GM23338 (cell line): ENCODE data around the gene USP3. TPM values are rescaled to one million over a fixed set of nuclear protein-coding genes. Genes with fewer than 3 reads are reported as not detected.

ENCODE experiments used
- ATAC-seq: fragments of 200-7000 bp; cut with Tn5 transposase; 3 replicates; pipeline ENCODE4 v1.9.1; 2020
- DNase-seq: peaks from one replicate; pipeline ENCODE4 v3.0.0-alpha.2; 2015; ENCODE audit warnings: low spot score
- H2AFZ ChIP-seq: fragments of 200-600 bp; sonication (generic); 2 replicates; pipeline ENCODE4 v1.8.0; 2016; ENCODE audit warnings: antibody characterized with exemption, mild to moderate bottlenecking, moderate library complexity
- H3F3A ChIP-seq: fragments of 200-600 bp; sonication (generic); replicated peaks from 2 replicates; pipeline ENCODE4 v1.8.0; 2017; ENCODE audit warnings: antibody characterized with exemption, mixed run types, low read depth
- H3K27ac ChIP-seq: fragments of 200-600 bp; sonication (generic); 2 replicates; pipeline ENCODE4 v1.6.1; 2016; ENCODE audit warnings: low read depth
- H3K27me3 ChIP-seq: fragments of 200-600 bp; sonication (generic); 2 replicates; pipeline ENCODE4 v1.8.0; 2016; ENCODE audit warnings: mild to moderate bottlenecking, mixed run types, moderate library complexity; ENCODE audit not compliant: insufficient read depth
- H3K36me3 ChIP-seq: fragments of 200-600 bp; sonication (generic); 2 replicates; pipeline ENCODE4 v1.8.0; 2016; ENCODE audit warnings: mild to moderate bottlenecking; ENCODE audit not compliant: insufficient read depth
- H3K4me1 ChIP-seq: fragments of 200-600 bp; sonication (generic); 2 replicates; pipeline ENCODE4 v1.8.0; 2016; ENCODE audit warnings: mild to moderate bottlenecking, moderate library complexity; ENCODE audit not compliant: insufficient read depth
- H3K4me2 ChIP-seq: fragments of 200-600 bp; sonication (generic); 2 replicates; pipeline ENCODE4 v1.7.1; 2017; ENCODE audit warnings: mixed run types
- H3K4me3 ChIP-seq: fragments of 200-600 bp; sonication (generic); 2 replicates; pipeline ENCODE4 v1.6.1; 2016; ENCODE audit warnings: mixed run types
- H3K79me2 ChIP-seq: fragments of 200-600 bp; sonication (generic); replicated peaks from 2 replicates; pipeline ENCODE4 v1.8.0; 2017; ENCODE audit warnings: mild to moderate bottlenecking; ENCODE audit not compliant: insufficient read depth
- H3K9me2 ChIP-seq: fragments of 200-600 bp; sonication (generic); 2 replicates; pipeline ENCODE4 v1.8.0; 2017; ENCODE audit not compliant: insufficient read depth
- H4K20me1 ChIP-seq: fragments of 200-600 bp; sonication (generic); replicated peaks from 2 replicates; pipeline ENCODE4 v1.8.0; 2017; ENCODE audit warnings: mild to moderate bottlenecking; ENCODE audit not compliant: insufficient read depth
- H3K27ac Mint-ChIP-seq: 2 replicates; pipeline ENCODE4 v1.8.0; 2020; ENCODE audit warnings: inconsistent platforms, mild to moderate bottlenecking, moderate library complexity, mixed read lengths
- H3K27me3 Mint-ChIP-seq: 3 replicates; pipeline ENCODE4 v1.8.0; 2022; ENCODE audit warnings: low read depth, mild to moderate bottlenecking, moderate library complexity, mixed read lengths, inconsistent platforms; ENCODE audit not compliant: insufficient read depth, poor library complexity
- H3K36me3 Mint-ChIP-seq: 3 replicates; pipeline ENCODE4 v1.8.0; 2021; ENCODE audit warnings: low read depth, mild to moderate bottlenecking, inconsistent platforms, moderate library complexity, mixed read lengths
- H3K4me1 Mint-ChIP-seq: 3 replicates; pipeline ENCODE4 v1.8.0; 2020; ENCODE audit warnings: mild to moderate bottlenecking, inconsistent platforms, mixed read lengths
- H3K4me3 Mint-ChIP-seq: 3 replicates; pipeline ENCODE4 v1.8.0; 2021; ENCODE audit warnings: moderate library complexity, mild to moderate bottlenecking, inconsistent platforms, mixed read lengths
- H3K9me3 Mint-ChIP-seq: 3 replicates; pipeline ENCODE4 v1.8.0; 2020; ENCODE audit warnings: moderate library complexity, mild to moderate bottlenecking, inconsistent platforms, mixed read lengths
- CTCF ChIP-seq, 2 experiments: fragments of 200-600 bp in 1 of 2; sonication (generic) in 1 of 2; conservative IDR thresholded peaks; 2 replicates each; pipeline versions ENCODE4 v1.5.1 to v1.6.1; 2016 to 2017; ENCODE audit warnings: antibody characterized with exemption in 2 of 2, low read depth in 2 of 2, mild to moderate bottlenecking in 2 of 2, moderate library complexity in 1 of 2
- REST ChIP-seq: IDR thresholded peaks from one replicate; pipeline ENCODE4 v1.6.1; 2018; ENCODE audit warnings: antibody characterized with exemption; ENCODE audit not compliant: unreplicated experiment
- ZNF114 ChIP-seq: fragments of 250-450 bp; sonication (Bioruptor Pico); IDR thresholded peaks from 2 replicates; pipeline ENCODE4 v1.5.0; 2020; ENCODE audit warnings: mild to moderate bottlenecking, moderate library complexity
- ZNF462 ChIP-seq: fragments of 250-450 bp; sonication (Bioruptor Pico); IDR thresholded peaks from 2 replicates; pipeline ENCODE4 v1.5.0; 2020; ENCODE audit warnings: mild to moderate bottlenecking, moderate library complexity
- polyA plus RNA-seq: library from polyadenylated mRNA; unstranded; fragments of >200 nt; fragmentation: Nextera tagmentation; extraction: Ambion mirVana; gene quantifications from 2 replicates; pipeline ENCODE4 v1.2.1, GENCODE V29; 2016
- total RNA-seq: library from RNA; depleted of rRNA; stranded (reverse); fragments of >200 nt; shearing (Covaris generic); gene quantifications from 2 replicates; pipeline ENCODE4 v1.2.3, GENCODE V29; 2014

USP3 gene
- total and polyA plus RNA-seq, 2 experiments from 2014 or later, result 9.7 to 9.9 TPM

DNA sequence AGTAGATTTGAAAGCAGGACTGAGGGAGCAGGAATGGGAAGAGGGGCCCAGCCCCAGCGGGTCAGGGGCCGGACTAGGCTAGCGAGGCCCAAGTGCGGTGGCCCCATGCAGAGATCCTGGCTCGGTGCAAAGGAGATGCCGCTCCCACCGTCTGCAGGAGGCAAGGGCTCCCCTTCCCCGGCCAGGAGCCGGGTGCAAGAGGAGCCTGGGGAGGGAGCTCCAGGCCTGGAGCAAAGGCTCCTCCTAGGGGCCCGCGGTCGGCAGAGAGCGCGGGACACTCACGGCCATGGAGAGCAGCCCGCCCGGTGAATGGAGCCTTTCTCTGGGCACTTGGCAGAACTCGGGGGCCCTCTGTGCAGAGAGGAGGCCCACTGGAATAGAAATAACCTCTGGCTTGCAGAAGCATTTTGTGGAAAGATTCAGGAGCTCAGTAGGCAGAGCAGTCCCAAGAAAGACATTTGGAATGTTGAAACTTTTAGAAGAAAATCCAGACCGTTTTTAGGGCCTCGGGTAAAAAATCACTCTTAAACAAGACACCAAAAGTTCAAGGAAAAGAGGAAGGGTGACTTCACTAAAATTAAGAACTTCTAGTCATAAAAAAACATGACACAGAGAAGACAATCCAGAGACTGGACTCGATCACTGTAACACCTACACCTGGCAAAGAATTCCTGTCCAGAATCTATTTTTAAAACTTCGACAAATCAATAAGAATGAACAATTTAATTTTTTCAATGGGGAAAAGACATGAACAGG, 43.0 kb upstream of the USP3 start:
- Histone ChIP-seq H3K27ac (no peak overlapping the region), H3K4me3 (peak overlapping the region; percentile 35), H3K36me3 (no peaks in the 10 kb centered on the region), H3F3A (no peaks in the 10 kb centered on the region), H3K79me2 (no peaks in the 10 kb centered on the region), H3K4me2 (peak overlapping the region; percentile 70), H2AFZ (peak overlapping the region; percentile 91), H4K20me1 (no peaks in the 10 kb centered on the region), H3K27me3 (peaks cover 9% of the 10 kb centered on the region; the same call in 1 of the 2 replicates), H3K9me2 (no peaks in the 10 kb centered on the region), H3K4me1 (no peaks in the 10 kb centered on the region; the same call in 1 of the 2 replicates)
- peaks cover 17% of the 10 kb centered on the region; the same call in 2 of the 3 replicates for H3K4me1 Mint-ChIP-seq
- H3K27me3 Mint-ChIP-seq, result peaks cover 12% of the 10 kb centered on the region
- ATAC-seq, result peak; percentile 99
- peak; percentile 80 for DNase-seq
- H3K36me3 Mint-ChIP-seq, result peaks cover 19% of the 10 kb centered on the region
- H3K4me3 Mint-ChIP-seq, result peak overlapping the region; percentile 53
- TF ChIP-seq ZNF462 (CRISPR knock-in tag) (no peak; the same call in 1 of the 2 replicates), ZNF114 (CRISPR knock-in tag) (no peak), CTCF (conservative IDR thresholded peaks at IDR 0.05; ENCODE audit: low read depth in 2 of 2) (peak; percentile 42 to 69), REST (no peak)
- H3K27ac Mint-ChIP-seq, result no peak overlapping the region
- H3K9me3 Mint-ChIP-seq, result peaks cover 25% of the 10 kb centered on the region
